GM21390 (cell line): ENCODE measurements around the gene GIPC1.
"Not testable (repeated sequence)": the region's sequence is repeated elsewhere in the genome, so short reads cannot be mapped to it uniquely, and the experiment has no call there.

ENCODE experiments used
- ATAC-seq: cut with Tn5 transposase; IDR thresholded peaks from one replicate; pipeline ENCODE4 v1.9.1; 2021; ENCODE audit not compliant: unreplicated experiment

Gene GIPC1

DNA sequence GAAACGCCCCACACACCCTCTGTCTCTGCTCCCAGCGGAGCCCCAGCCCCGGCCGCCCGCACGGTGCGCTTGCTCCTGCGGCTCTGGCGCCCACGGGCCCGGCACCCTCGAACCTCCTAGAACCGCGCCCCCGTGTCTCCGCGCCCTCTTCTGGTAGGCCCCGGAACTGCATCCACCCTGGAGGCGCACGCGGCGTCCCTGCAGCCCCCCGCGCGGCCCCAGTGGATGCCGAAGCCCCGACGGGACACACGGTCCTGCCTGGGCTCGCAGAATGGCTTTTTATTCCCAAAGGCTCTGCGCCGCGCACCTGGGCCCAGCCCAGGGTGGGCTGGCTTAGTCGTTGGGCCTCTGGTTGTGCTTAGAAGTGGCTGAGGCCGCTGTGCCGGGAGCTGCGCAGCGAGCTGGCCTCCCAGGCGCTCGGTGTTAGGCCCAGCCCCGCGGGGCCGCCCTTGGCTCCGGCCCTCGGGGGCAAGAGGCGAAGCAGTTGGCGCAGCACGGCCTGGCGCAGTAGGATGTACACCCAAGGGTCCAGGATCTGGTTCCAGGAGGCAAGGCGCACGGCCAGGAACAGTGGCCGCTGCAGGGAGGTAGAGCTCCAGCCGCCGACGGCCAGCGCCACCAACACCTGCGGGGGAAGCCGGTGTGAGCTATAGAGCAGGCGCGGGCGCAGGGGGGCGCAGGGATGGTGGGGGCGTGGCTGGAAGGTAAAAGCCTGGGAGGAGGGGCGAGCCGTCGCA, 23.6 kb downstream of the GIPC1 start:
- ATAC-seq, result no peak

DNA sequence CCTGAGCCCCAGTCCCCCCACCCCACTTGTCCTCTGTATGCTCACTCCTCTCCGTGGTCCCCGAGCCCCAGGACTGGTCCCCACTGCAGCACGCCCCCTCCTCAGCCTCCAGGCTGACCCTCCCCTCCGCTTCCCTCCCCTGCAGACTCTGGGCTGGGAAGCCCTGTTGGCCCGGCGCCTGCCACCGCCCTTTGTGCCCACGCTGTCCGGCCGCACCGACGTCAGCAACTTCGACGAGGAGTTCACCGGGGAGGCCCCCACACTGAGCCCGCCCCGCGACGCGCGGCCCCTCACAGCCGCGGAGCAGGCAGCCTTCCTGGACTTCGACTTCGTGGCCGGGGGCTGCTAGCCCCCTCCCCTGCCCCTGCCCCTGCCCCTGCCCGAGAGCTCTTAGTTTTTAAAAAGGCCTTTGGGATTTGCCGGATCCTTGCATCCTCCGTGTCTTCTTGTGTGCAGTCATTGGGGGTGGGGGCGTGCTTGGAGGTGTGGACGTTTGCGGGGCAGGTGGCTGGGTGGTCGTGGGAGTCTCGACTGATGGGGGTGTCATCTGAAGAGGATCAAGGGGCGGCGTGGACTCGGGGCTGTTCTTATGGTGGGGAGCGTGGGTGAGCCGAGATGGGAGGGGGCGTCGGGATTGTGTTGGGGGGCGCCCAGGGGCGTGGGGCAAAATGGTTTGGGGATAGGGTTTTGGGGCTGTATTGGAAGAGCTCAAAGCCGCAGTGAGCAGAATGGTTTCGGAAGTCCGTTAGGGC, 24.3 kb downstream of the GIPC1 start:
- ATAC-seq, result no peak

DNA sequence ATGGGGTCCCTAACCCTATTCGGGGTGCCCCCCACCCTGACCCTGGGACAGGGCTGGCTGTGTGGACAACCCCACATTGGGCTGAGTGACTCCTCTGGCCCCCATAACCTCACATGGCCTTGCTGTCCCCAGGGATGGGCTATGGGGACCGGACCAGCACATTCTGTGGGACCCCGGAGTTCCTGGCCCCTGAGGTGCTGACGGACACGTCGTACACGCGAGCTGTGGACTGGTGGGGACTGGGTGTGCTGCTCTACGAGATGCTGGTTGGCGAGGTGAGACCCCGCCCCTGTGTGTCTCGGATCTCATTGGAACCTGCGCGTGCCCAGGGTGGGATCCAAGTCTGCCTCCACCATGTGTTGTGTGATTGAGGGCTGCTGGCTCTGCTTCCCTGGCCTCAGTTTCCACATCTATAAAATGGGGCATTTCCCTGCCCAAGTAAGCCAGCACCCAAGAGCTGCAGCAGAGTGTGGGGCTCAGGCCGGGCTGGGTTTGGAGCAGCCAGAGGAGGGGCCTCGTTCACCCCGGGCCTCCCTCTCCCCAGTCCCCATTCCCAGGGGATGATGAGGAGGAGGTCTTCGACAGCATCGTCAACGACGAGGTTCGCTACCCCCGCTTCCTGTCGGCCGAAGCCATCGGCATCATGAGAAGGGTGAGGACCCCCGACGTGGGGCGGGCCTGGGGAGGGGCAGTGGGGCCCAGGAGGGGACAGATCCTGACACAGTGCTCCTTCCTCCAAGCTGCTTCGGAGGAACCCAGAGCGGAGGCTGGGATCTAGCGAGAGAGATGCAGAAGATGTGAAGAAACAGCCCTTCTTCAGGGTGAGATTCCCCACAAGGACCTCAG, 25.7 kb downstream of the GIPC1 start:
- no peak for ATAC-seq

DNA sequence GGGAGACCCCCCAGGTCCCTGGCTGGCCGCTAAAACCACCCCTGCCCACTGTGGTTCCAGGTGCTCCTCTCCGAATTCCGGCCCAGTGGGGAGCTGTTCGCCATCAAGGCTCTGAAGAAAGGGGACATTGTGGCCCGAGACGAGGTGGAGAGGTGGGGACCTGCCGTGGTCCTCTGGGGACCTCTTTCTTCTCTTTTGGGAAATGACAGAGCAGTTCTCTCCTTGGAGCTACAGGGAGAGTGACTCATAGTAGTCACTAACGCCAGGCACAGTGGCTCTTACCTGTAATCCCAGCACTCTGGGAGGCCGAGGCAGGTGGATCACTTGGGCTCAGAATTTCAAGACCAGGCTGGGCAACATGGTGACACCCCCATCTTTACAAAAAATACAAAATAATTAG, 28.1 kb downstream of the GIPC1 start:
- ATAC-seq, result no peak

DNA sequence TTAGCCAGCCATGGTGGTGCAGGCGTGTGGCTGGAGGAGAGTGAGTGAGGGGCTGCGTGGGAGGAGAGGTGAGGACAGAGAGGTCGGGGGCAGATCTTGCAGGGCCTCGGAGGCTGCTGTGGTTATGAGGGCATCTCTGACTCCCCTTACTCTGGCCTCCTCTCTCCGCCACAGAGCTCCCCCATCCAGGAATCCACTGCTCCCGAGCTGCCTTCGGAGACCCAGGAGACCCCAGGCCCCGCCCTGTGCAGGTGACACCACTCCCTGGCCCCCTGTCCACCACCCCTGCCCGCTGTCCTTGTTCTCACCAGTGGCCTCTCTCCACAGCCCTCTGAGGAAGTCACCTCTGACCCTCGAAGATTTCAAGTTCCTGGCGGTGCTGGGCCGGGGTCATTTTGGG, 28.5 kb downstream of the GIPC1 start:
- ATAC-seq, result no peak

DNA sequence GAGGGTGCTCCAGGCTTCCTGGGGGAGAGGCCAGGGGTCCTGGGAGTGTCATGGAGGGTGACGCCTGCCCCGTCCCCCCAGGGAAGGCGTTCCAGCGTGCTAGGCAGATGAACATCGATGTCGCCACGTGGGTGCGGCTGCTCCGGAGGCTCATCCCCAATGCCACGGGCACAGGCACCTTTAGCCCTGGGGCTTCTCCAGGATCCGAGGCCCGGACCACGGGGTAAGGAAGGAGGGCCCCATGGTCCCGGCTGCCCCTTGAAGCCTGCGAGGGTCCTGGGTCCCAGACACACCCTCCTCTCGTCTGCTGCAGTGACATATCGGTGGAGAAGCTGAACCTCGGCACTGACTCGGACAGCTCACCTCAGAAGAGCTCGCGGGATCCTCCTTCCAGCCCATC, 32.2 kb downstream of the GIPC1 start:
- ATAC-seq, result no peak

DNA sequence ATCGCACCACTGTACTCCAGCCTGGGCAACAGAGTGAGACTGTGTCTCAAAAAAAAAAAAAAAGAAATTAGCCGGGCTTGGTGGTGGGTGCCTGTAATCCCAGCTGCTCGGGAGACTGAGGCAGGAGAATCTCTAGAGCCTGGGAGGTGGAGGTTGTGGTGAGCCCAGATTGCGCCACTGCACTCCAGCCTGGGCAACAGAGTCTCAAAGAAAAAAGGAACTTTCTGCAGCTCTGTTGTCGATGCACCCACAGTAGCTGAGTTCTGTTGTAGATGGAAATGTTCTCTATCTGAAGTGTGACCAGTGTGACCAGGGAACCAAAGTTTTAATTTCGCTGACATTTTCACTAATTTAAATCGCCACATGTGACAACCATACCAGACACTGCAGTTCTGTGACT, 33.5 kb downstream of the GIPC1 start:
- ATAC-seq, result not testable (repeated sequence)

DNA sequence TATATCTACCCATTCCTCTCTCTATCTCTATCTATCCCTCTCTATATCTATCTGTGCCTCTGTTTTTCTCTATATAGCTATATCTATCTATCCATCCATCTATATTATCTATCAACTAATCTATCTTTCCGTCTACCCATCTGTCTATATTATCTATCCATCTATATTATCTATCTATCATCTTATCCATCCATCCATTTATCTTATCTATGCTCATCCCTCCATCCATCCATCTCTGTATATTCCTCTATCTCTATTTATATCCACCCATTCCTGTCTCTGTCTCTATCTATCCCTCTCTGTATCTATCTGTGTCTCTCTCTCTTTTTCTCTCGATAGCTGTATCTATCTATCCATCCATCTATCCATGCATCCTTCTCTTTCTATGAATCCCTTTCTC, 35.0 kb downstream of the GIPC1 start:
- no peak for ATAC-seq

DNA sequence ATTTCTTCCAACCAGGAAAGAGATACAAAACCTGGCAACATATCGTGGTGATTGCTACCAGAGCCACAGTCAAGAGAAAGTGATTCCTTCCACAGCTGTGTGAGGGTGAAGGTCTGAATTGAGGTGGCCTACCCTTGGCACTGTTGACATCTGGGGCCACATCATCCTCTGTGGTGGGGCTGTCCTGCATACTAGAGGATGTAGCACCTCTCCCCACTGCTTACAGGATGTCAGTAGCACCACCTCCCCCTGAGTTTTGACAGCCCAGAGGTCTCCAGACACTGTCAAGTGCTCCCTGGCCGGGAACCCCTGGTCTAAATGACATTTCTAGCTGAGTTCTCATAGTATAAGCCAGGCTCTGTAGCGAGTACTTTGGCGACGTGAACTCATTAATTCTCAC, 36.2 kb downstream of the GIPC1 start:
- ATAC-seq, result no peak

DNA sequence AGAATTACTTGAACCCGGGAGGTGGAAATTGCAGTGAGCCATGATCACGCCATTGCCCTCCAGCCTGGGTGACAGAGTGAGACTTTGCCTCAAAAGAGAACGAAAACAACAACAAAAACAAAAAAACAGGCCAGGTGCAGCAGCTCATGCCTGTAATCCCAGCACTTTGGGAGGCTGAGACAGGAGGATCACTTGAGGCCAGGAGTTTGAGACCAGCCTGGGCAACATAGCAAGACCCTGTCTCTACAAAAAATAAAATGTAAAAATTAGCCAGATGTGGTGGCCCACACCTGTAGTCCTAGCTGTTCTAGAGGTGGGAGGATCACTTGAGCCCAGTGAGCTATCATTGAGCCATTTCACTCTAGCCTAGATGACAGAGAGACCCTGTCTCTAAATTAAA, 43.6 kb downstream of the GIPC1 start:
- not testable (repeated sequence) for ATAC-seq

DNA sequence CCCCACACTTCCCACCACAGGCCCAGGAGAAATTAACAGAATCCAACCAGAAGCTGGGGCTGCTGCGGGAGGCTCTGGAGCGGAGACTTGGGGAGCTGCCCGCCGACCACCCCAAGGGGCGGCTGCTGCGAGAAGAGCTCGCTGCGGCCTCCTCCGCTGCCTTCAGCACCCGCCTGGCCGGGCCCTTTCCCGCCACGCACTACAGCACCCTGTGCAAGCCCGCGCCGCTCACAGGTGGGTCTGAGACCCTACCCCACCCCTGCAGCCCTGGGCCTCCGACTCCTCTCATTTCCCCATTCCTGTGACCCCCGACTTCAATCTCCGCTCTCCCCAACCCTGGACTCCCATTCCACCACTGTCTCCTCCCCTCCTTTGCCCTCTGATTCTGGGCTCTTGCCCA, 45.1 kb downstream of the GIPC1 start:
- no peak for ATAC-seq

DNA sequence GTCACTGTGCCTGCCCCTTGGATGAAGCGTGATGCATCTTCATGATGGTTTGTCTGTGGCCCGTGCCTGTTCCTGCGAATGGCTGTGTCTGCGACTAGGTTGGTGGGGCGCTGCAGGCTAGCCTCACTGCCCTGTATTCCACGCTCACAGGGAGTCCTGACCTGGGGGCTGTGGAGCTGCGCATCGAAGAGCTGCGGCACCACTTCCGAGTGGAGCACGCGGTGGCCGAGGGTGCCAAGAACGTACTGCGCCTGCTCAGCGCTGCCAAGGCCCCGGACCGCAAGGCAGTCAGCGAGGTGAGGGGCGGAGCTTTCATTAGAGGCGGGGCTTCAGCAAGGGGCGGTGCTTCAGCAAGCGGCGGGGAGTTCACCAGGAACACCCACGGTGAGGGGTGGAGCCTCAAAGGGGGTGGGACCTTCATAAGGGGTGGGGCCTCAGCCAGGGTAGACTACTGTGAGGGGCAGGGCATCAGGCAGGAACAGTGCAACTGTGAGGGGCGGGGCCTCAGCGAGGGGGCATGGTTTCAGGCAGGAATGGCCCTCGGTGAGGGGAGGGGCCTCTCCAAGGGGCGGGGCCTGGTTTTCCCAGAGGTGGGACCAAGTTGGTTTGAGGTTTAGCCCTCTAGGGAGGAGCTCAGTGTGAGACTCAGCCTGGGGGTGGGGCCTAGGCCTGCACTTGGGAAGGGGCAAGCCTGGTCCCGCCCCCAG, 45.6 kb downstream of the GIPC1 start:
- ATAC-seq, result no peak

DNA sequence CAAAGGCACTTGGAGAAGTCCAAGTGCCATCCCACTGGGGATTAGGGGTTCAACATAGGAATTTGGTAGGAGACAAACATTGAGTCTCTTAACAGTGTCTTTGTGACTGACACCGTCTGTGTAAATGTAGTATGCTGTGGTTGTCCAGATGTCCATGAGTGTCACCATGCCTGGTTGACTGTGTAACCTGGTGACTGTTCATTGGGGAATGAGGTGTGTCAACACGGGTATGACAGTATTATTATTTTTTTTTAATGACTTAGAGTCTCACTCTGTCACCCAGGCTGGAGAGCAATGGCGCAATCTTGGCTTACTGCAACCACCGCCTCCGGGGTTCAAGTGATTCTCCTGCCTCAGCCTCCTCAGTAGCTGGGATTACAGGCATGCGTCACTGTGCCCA, 46.6 kb downstream of the GIPC1 start:
- no peak for ATAC-seq

DNA sequence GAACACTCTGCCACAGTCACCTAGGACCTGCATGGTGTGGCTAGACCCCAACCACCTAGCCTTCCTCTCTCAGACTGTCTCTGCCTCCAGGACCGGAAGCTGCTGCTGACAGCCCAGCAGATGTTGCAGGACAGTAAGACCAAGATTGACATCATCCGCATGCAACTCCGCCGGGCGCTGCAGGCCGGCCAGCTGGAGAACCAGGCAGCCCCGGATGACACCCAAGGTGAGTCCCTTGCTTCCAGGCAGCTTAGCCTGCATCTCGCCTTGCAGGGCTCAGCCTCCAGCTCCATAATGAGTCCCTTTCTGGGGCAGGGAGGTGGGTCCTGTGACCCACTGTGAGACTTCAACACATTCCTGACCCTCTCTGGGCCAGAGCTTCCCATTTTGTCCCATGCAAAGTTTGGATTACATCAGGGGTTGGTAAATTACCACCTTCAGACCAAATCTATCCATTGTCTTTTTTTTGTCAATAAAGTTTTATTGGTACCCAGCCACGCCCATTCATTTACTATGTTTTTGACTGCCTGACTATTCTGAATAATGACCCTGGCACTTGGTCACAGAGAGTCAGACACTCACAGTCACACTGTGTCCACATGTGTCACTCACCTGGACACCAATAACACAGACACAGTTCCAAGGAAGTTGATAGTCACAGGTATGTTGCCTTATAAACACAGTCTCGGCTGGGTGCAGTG, 49.4 kb downstream of the GIPC1 start:
- no peak for ATAC-seq

DNA sequence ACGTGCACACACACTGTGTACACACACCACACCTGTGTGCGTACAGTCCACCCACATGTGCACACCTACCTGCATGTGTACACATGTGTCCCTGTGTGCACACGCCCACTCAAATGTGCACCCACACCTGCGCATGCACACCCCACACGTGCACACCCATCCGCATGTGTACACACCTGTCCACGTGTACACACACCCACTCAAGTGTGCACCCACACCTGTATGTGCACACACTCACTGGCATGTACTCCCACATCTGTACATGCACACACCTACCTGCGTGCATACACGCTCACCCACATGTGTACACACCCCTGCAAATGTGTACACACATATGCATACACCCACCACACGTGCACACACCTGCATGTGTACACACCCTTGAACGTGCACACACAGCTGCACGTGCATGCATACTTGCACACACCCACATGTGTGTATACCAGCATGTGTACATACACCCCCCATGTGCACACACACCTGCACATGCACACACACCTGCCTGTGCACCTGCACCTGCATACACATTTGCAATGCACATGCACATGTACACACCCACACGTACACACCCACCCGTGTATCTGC, 52.2 kb downstream of the GIPC1 start:
- no peak for ATAC-seq

DNA sequence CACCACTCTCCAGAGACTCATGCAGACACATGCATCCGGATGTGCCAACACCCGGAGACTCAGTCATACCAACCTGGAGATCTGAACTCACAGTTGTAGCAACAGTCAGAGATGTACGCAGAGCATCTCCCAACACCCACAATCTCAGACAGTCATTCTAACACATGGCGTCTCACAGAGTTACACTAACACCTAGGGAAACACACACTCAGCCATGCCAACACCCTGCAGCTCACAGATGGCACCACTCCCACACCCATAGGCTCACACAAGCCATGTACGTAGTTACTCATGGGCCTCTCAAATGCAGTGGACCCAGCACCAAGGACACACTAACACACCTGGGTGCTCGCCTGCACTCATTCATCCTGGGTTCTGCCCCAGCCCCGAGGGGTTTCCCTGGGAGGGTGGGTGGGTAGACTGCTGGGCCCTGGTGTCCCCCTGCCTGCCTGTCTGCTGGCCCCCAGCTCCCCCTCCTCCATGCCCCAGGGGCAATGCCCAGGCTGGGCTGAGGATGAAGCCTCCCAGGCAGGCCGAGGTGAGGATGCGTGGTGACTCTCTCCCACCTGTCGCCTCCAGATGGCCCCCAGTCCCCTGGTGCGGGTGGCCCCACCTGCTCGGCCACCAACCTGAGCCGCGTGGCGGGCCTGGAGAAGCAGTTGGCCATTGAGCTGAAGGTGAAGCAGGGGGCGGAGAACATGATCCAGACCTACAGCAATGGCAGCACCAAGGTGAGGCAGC, 52.9 kb downstream of the GIPC1 start:
- no peak for ATAC-seq

DNA sequence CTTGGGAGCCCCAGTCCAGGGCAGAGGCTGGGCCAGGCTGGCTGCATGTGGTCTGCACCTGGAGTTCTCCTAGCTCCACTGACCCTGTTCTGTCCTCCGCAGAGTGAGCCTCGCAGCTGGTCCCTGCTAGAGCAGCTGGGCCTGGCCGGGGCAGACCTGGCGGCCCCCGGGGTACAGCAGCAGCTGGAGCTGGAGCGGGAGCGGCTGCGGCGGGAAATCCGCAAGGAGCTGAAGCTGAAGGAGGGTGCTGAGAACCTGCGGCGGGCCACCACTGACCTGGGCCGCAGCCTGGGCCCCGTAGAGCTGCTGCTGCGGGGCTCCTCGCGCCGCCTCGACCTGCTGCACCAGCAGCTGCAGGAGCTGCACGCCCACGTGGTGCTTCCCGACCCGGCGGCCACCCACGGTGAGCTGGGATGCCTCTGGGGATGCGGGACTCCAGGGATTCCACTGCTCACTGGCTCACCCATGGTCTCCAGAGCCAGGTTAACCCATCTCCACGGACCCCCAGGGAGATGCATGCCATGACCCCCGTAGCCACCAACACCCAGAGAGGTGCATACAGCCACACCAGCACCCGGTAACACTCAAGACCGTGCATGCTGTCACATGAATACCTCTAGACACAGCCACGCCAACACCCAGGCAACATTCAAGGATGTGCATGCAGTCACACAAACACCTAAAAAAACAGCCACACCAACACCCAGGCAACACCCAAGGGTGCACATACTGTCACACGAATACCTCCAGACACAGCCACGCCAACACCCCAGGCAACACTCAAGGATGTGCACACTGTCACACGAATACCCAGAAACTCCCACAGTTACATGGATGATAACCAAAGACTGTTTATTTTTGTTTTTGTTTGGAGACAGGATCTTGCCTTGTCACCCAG, 54.6 kb downstream of the GIPC1 start:
- no peak for ATAC-seq

DNA sequence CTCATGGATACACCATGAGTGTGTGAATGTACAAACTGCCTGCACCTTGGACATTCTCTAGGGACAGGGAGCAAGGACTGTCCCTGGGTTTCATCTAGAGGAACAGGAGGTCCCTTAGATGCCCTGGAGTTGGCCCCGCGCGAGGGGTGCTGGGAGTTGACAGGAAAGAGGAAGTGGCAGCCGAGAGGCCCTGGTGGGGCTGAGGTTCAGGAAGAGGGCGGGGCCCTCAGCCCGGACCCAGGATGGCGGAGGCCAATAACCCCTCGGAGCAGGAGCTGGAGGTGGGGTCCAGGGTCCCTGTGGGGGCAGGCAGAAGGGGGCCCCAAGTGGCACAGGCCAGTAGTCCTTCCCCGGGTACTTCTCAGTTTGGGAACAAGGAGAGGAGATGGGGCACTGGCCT, 55.9 kb downstream of the GIPC1 start:
- ATAC-seq, result peak; percentile 87
